GOT3 (cell line): ENCODE results near the gene WDFY4.

Experiments used
- DNase-seq: peaks from one replicate; lab custom pipeline; 2025; ENCODE audit warnings: mixed read lengths; lab: John Stamatoyannopoulos, UW

Gene WDFY4

DNA sequence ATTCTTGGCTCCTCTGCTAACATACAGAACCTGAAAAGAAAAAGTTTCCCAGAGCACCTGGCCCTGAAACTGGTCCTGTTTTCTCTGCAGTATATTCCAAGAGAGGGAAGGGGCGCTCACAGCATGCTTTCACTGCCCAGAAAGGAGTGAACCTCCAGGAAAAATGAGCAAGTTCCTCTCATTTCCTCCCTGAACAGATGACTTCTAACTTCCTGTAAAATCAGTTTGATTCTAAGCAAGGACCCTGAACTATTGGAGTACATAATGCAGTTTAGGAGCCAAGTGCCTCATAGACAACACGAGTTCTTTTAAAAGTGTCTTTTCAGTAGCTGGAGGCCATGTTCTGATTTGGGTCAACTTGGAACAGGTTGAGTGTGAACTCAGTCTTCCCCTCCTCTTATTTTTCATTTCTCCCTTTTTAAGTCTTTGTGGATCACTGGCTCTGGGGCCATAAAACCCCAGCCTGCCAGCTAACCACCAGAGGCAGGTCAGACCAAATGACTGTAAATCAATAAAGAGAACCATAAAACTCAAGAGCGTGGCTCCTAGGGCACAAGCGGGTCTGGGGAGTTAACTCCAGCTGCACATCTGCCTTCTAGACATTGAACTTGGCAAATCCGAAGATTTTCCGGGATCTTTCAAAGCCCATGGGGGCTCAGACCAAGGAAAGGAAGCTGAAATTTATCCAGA lies 260.9 kb downstream of the WDFY4 start:
- no peak for DNase-seq

DNA sequence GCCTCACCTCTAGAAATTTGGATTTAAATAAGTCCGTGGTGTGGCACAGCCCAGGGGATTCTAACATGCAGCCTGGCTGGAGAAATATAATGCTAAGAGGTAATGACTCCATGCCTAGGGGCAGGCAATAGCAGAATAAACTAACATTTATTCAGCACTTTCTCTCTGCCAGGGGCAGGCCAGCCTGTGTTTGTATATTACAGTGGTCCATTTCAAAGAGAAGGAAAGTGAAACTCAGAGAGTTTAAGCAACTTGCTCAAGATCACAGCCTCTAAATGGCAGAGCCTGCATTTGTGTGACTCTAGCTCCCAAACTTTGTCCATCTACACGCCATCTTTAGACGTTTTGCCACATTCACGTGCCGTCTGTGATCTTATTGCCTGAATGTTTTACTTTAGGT lies 261.7 kb downstream of the WDFY4 start:
- DNase-seq = no peak

DNA sequence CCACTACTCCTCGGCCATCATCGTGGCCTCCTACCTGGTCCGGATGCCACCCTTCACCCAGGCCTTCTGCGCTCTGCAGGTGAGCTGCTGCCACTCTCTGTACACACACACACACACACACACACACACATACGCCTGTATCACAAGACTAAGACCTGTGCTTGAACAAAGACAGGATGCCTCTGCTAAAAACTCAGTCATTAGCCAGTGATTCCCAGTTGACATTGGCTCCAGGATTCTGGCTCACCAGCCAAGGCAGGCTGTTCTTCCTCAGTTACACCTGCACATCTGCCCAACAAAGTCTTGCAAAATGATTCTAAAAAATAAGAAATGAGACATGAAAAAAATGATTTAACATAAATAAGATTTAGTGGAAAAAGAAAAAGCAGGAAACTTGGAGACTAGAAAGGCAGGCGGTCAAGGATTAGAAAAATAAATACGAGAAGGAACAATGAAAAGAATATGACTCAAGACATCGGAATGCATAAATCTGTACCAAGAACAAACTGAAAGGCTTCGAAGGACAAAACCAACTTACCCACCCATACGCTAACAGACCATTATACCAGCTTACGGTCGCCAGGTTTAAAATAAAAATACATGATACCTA lies 262.3 kb downstream of the WDFY4 start:
- DNase-seq = no peak

DNA sequence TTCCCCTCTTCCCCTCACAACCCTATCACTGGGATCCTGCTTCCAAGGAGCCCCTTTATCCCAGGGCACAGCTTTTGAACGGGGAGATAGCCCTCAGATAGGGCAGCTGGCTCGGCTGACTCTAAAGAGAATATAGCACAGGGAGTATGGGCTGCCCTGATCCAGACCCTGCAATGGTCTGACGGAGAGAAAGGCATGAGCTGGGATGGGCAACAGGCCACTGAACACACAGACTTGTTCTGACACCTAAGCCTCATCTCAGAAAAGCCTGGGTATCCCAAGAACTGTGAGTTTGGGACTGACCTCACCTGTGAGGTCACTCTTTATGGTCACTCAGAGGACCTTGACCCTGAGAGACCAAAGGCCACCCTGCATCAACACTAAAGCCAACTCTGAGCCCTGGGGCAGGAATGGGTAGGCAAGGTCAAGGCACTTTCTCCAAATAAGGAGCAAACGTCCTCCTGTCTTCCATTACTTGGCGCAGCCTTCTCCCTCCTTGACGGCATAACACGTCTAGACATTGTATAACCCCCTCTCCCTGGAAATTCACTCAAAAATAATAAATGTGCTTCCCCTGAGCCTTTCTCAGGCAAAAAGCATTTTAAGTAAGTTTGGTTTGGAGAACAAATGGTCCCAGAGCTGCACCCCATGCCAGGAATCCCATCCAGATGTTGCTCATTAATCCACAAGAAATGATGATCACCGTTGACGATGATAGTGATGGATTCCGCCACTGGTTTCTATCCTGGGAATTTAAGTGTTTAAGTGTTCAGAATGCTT lies 263.2 kb downstream of the WDFY4 start:
- DNase-seq = no peak

DNA sequence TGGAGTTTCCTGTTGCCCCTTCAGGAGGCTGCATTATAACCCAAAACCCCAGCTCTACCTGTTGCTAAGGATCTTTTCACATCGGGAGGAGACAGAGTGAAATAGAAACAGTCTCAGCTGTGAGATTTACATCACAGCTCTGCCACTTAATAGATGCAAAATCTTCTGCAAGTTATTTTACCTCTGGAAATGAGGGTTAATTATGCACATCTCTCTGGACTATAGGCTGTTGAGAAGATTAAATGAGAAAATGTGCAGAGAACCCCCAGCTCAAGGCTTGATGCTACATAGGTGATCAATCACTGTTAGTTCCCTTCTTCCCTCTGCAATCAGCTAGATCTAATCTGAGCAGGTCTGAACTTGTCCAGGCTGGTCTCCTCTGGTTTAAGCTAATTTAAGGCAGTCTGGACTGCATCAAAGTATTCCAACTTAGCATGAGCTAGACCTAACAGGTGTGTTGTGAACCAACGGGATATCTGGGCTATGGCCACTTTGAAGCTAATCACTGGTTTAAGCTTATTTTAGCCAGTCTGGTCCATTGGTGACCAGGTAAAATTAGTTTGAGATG lies 263.9 kb downstream of the WDFY4 start:
- no peak for DNase-seq

DNA sequence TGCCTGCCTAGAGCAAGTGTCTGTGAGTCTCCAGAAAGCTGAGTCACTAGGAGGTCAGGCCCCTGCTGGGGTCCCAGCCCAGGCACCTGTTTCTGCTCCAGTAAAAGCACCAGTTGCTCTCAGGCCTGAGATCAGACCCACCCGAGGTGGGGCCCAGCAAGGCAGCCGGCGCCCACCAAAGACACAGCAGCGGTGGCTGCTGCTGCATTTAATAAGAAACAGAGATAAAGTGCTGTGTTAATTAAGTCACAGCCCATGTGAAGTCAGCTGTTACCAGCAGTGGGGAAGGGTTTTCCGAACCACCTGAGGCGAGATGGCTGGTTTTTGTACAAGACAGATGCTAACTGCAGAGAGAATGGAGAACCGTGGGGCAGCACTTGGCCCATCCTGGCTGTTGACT lies 267.0 kb downstream of the WDFY4 start:
- DNase-seq = no peak

DNA sequence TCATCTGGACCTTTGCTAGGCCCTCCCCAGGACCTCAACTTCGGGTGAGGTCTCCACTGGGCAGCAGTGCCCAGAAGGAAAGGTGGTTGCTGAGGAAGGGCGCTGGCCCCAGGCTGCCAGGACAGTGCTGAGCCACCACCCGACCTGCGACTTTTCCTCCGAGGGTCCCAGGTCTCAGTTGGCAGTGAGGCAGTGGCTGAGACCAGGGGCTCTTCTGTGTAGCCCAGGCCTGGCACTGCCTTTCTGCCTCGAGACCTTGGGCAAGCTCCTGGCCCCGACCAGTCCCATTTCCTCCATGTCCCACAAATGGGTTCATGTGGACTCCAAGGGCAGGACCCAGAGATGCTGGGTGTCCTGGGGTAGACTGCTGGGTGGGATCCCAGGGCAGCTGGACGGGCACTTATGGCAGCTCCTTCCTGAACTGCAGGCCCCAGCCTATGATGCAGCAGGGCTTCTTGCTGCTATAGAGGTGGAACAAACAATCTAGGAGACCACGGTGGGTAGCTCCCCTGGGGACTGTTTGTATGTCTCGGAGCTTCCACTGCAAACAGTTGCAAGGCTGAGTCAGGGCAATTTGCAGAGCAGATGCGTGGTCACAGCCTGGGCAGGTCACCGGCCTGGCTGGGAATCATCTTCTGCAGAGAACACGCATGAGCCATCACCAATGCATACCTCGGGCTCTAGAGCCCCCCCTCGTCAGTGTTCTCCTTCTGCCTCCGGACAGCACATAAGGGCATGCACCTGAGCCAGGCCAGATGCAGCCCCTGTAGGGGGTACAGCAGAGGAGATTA lies 272.9 kb downstream of the WDFY4 start:
- DNase-seq = no peak

DNA sequence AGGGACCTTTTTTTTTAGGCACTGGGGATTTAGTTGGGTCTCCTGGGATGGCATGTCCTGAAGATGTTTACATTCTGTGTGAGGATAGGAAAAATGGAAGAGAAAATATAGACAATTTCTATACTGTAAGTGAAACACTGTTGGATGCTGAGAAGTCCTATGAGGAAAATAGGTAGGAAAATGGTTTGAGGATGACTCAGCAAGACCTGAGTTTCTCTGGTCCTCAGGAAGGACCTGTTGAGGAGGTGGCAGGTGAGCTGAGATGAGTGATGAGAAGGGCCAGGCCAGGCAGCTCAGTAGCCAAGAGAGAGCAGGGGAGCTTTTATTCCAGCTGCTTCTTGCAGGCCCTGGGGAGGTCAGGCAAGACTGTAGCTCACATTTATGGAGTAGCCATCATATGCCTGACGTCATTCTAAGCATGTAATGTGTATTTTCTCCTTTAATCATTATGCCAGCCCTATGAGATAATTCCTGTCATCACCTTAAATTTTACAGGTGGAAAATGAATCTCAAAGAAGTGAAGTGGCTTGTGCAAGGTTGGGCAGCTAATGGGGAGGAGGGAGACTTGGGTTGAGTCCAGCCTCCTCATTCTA lies 274.0 kb downstream of the WDFY4 start:
- DNase-seq = no peak

DNA sequence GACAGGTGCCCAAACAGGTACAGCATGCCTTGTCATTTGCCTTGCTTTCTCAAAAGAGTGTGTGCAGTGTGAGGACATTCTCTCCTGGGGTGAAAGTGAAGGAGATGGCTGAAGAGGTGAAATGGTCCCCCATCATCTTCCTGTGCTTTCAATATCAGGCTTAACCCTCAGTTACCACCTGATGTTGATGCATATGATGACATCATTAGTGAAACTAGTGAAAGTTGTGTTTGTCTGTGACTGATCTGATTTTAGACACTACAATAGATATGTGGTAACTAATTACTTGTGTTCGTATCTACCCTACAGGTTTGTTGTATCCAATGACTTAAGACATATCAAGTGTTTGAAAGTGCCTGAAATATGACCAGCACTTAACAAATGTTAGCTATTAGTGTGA lies 279.4 kb downstream of the WDFY4 start:
- DNase-seq = no peak

DNA sequence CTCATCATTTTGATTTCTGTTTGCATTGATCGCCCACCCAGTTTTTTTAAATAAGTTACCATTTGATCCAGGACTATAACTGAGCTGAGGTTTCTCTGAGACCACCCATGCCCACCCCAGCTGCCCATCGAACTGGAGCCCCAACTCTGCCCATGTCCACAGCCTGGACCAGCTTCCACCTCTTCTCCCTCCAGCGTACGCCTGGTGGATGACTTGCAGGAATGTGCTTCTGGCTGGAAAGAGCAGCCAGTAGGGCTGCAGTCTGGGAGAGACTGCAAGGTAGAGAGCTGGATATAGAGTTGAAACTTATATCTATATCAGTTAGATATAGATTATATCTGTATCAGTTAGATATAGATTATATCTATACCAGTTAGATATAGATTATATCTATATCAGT lies 280.8 kb downstream of the WDFY4 start:
- no peak for DNase-seq

DNA sequence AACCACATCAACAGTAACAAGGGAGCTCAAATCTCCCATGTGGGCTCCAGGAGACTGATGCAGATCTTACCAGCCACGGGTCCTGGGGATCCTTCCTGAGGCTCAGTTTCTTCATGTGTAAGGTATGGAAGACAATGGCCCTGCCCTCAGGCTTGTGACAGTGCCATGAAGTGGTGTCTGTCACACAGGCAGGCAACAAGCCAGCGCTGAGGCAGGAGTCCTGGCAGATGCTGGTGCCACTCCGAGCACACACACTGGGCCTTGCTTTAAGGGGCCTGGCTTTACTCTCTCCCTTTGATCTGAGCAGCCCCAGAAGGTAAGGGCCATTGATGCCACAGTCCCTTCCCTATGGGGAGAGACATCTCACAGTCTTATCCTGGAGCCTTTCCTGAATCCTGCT lies 283.4 kb downstream of the WDFY4 start:
- DNase-seq = no peak

DNA sequence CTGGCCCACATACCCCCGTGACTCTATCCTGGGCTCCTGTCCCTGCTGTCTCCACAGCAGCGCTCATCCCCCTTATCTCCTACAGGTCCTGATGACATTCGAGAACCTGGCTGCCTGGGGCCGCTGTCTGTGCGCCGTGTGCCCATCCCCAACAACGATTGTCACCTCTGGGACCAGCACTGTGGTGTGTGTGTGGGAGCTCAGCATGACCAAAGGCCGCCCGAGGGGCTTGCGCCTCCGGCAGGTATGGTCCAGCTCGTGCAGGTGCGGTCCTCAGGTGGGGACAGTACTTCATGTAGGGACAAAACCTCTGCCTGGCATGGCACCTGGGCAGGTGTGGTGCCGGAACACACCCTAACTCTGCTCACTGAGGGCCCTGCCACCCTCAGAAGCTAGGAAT lies 285.4 kb downstream of the WDFY4 start:
- no peak for DNase-seq

DNA sequence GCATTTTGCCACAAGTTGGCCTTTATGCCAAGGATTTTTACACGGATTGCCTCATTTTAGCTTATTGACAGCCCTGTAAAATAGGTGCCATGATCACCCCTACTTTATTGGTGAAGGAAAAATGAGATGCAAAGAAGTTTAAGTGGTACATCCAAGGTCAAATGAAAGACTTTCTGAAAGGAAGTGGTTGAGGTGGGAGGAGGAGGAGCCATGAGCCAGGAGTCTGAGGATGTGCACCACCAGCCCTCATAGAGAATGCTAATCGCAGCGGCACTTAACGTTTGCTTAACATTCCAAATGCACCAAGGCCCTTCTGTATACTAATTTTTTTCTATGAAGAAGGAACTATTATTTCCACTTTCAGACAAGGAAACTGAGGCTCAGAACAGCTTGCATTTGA lies 286.0 kb downstream of the WDFY4 start:
- no peak for DNase-seq

DNA sequence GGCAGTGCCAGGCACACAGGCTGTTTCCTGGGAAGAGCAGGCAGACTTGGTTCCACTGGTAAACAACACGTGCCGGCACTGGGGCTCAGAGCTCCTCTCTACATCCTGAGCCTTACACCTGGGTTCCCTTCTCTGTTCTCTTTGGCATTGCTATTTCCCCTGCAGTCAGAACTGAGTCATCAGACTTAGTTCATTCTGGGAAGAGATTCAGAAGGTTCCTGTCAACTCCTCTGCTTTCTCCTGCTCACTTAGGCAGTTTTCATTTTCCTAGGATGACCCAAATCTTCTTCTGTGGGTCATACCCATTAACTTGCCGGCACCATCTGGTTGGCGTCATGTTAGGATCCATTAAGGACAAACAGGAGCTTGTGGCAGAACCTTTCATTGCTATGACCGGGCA lies 288.4 kb downstream of the WDFY4 start:
- no peak for DNase-seq

DNA sequence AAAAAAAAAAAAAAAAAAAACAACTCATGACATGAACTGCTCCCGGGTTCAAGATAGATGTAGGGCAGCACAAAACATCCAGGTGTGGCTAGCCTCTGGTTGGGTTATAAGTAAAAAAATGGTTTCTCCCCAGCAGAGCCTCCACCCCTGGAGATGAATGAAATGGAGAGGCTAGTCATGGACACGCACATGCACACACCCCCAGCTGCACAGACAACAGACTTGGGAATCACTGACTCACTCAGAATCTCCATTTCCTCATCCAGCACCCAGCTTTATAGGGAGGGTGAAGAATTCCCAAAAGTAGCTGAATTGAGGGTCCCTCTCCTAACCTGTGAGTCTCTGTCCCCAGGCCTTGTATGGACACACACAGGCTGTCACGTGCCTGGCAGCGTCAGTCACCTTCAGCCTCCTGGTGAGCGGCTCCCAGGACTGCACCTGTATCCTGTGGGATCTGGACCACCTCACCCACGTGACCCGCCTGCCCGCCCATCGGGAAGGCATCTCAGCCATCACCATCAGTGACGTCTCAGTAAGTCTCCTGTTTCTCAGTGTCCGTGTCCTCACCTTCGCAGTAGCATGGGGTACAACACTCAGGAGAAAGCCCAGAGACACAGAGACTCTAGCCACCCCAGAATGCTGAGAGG lies 290.0 kb downstream of the WDFY4 start:
- DNase-seq = no peak

DNA sequence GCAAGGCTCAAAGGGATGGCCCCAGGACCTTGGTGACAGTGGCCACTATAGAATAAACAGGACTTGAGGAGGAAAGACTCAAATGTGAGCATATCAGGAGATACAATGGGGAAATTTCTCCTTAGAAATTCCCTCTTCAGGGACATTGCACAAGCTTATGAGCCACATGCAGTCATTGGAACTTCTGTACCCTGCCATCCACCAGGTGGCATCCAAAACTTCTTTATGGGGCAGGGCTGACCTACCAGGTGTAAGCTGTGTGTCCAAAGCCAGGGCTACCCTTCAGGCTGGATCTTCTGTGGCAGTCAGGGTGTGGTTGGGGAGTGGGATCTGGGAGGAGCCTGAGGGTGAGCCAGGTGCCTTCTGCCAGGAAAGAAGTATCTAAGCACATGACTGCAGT lies 291.5 kb downstream of the WDFY4 start:
- DNase-seq = no peak

DNA sequence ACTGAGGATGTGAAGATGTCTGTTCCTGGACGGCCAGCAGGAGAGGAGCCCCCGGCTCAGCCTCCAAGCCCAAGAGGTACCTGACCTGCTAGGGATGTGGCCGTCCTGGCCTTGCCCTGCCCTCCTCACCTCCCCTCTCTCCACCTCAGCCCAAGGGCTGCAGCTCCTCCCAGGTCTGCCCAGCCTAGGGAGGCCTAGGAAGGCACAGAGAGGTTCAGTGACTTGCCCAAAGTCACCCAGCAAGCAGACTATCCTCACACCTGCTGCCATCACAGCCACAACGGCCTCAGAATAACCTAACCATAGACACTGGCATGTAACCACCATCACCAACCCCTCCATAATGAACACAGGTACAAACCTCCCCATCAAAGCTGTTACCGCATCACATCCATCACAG lies 293.6 kb downstream of the WDFY4 start:
- DNase-seq = no peak

DNA sequence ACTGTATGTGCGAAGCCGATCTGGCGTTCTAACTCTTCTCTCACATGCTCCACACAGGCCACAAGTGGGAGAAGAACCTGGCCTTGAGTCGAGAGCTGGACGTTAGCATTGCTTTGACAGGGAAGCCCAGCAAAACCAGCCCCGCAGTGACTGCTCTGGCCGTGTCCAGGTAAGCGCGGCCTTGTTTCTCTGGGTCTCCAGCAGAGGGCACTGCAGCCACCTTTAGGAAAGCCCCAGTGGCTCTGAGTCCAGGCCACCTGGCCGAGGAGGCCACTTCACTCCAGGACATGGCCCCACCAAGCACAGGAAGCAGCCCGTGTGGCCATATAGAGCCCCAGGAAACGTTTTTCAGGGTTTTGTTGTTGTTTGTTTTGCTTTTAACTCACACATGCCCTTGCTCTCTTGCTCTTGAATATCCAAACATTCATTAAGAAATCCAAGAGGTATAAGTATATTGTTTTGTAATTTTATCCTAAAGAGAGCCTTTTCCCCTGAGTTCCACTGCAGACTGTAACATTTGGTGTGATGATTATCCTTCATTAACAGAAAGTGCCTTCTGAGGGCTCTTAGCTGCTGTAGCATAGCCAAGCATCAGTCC lies 296.7 kb downstream of the WDFY4 start:
- DNase-seq = no peak

DNA sequence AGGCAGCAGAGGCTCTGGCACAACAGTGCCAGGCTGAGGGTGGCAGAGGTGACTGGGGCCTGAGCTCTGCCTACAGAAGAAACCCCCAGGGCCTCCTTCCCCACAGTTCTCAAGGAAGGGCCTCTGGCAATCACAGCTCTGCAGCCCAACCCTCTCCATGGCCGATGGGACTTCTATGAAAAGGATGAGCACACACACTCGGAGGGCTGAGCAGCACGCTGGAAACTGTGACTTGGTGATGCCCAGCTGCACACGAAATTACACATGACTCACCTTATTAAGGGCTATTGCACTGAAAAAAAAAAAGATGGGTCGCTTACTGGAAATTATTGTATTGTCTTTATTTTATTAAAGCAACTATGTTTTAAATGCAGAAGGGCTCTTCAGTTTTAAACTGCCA lies 297.9 kb downstream of the WDFY4 start:
- no peak for DNase-seq

DNA sequence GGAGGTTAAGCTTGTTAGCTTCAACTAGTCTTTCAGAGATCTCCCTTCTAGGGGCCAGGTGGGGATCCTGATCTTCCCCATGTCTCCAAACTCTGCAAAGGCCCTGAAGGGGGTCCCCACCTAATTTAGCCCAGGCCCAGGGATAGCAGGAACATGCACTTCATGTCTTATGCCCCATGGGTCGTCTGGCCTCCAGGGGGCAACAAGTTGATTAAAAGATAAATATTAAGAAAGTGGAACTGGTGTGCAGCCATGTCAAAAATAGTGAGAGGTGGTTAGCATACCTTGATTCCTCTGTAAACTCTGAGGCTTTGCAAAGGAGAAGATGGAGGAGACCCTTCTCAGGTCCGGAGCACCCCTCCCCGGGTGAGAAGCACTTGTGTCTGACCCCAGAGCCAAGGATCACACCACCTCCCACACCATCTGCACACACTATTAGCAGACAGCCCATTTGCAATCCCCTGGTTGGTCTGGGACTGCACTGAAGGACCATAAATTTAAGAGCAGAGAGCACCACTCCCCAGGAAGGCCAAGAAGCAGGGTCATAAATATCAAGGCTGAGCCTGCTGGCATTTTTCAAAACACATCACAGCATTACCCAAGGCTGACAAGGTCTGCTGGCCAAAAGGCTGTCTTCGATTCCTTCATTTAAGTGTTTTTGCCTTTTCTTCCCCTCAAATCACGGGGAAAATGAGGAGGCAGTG lies 299.1 kb downstream of the WDFY4 start:
- no peak for DNase-seq
